Activated CD8-positive, alpha-beta memory T cell treated with anti-CD3 and anti-CD28 coated beads for 4 hours (primary cell): Measurements from ENCODE around the gene KDSR.

ENCODE experiments used
- DNase-seq, 2 donors: peaks; one replicate each; pipeline ENCODE4 v3.0.0-alpha.2; 2020; ENCODE audit warnings: low read depth in 2 of 2

Gene KDSR

GRCh38 chr18:63367053-63367953, at the start of gene KDSR:
KDSR (minus strand) TSS chr18:63367206; CDS start chr18:63367118, 88 bp downstream.
- peak; percentile 51 to 58 for DNase-seq

GRCh38 chr18:63412953-63413352, 45.9 kb upstream of the KDSR start:
- DNase-seq, result no peak

DNA sequence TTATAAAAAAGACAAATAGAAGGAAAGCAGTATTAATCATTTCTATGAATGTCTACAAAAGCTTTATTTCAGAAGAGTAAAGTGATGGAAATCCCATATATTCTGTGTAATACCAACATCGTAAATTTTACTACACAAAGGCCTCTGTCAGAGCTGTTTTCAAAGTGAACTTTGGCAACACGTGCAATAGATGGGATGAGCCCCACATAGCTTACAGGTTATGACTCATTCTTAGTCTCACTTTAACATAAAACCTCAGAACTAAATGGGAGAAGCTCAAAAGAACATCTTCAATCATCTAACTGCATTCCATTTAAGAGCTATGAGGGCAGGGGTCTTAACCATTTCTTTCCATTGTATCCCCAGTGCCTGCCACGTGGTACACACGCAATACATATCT, 43.8 kb upstream of the KDSR start:
- DNase-seq, result no peak

DNA sequence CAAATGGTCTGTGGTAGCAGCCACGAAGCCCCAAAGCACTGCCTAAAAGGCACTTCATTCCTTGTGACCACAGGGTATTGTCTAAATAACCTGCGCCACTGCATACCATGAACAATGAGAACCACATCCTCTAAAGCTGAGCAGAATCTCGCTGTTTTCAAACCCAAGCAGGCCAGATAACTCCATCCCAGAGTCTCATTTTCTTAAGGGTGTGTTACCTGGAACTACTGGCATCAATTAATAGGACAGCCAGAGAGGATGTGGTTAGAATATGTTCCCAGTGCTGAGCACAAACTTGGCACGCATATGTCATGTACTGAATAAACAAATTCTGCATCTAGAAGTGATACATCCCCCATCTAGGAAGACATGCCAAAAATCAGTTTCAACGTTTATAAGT, 42.3 kb upstream of the KDSR start:
- no peak for DNase-seq

- DNase-seq, result no peak
Measured at GRCh38 chr18:63407734-63408133, 40.7 kb upstream of the KDSR start.

GRCh38 chr18:63405986-63406385, 39.0 kb upstream of the KDSR start:
- no peak for DNase-seq

GRCh38 chr18:63402246-63403162, 35.5 kb upstream of the KDSR start:
- no peak for DNase-seq

GRCh38 chr18:63399300-63399699, 32.3 kb upstream of the KDSR start:
- no peak for DNase-seq

DNA sequence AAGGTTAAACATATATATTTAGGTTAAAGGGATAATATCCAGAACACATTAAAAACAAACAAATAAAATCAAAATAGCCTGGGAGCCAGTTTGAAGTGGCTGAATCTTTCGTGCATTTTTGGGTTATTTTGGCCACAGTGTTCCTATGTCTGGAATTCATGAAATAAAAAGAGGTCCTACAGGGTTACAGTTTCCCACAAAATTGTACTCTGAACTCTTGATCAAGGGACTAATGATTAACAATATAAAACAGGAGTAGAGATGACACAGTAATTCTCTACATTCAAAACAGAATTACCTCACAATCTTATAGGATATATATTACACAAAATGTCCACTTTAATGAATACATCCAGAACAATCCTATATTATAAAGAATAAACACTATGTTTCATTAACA, 30.3 kb upstream of the KDSR start:
- DNase-seq, result no peak

DNA sequence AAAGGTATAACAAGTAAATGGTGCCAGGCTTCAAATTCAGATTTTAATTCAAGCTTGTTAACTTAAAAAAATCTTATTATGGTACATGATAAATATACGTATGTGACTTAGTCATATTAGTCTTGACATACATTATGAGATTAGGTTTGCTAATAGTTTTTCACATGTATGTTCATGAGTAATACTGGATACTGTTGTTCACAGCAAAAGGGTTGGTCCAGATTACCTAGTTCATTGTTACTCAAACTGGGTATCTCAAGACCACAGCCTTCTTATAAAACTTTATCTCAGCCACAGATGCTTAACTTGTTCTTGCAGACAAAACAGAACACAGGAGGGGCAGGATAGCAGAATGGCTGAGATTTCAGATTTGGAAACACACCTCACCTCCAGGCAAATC, 28.5 kb upstream of the KDSR start:
- DNase-seq, result no peak

- no peak for DNase-seq
Measured at GRCh38 chr18:63394954-63395353, 27.9 kb upstream of the KDSR start.

DNA sequence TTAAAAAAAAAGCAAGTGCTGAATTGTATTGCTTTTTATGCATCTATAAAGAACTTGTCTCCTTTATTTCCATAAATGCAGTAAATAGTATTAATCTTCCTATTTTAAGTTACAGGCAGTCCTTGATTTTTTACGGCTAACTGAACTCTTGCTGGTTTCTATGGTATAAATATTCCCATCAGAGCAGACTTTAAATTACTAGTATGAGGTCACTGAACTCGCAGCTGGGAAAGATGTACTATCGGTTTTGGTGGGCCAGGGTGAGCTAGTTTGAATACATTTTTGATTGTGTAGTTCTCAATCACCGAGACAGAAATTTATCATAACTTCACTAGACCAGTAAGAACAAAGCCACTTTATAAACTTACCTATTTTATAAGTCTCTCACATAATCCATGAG, 20.9 kb upstream of the KDSR start:
- no peak for DNase-seq

- no peak for DNase-seq
Measured at GRCh38 chr18:63382843-63383242, 15.8 kb upstream of the KDSR start.

DNA sequence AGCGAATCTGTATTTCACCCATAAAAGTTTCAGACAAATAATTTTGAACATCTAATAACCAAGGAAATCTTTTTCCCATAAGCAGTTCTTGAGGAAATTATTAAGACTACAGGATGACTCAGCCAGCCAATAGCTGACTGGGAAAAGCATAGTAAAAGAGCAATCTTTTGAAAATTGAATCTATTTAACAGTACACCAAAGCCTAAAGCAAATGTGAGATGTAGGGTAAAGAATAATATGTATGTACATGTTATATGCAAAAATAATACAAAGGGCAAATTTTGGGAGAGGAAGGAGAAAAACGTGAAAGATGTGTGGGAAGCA, 12.6 kb upstream of the KDSR start:
- no peak for DNase-seq

DNA sequence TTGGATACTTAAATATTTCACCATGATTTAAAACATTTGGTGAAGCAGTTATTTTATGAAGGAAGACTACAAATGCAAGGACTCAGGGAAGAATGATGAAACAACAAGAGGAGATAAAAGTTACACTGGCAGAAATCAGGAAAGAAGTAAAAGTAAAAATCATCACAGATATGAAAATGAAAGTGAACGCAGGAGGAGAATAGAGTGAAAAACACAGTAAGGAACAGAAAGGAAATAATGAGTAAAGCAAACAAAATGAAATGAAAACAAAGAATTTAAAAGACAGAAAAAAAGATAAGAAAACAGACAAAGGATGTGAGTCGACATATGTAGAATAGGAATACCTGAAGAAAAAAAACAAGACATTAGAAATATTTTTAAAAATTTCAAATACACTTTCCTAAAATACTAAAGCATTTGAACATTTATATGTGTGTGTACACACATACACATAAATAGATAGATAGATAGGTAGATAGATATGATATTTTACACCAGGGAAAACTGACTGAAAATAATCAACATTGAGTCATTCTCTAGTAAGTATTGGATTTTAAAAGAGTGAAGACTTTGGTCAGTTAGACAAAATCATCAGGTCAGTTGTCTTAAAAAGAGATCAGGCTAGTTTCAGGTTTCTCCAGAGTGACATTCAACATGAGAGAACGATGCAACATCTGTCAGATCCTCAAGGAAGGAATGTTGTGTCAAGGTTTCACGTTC, 12.1 kb upstream of the KDSR start:
- no peak for DNase-seq

- no peak for DNase-seq
Measured at GRCh38 chr18:63377275-63377980, 10.4 kb upstream of the KDSR start.

- no peak for DNase-seq
Measured at GRCh38 chr18:63376538-63376937, 9.5 kb upstream of the KDSR start.

- no peak for DNase-seq
Measured at GRCh38 chr18:63374540-63374939, 7.5 kb upstream of the KDSR start.

GRCh38 chr18:63373161-63373560, 6.2 kb upstream of the KDSR start:
- no peak for DNase-seq

GRCh38 chr18:63368611-63369010, 1.6 kb upstream of the KDSR start:
- DNase-seq, result no peak

DNA sequence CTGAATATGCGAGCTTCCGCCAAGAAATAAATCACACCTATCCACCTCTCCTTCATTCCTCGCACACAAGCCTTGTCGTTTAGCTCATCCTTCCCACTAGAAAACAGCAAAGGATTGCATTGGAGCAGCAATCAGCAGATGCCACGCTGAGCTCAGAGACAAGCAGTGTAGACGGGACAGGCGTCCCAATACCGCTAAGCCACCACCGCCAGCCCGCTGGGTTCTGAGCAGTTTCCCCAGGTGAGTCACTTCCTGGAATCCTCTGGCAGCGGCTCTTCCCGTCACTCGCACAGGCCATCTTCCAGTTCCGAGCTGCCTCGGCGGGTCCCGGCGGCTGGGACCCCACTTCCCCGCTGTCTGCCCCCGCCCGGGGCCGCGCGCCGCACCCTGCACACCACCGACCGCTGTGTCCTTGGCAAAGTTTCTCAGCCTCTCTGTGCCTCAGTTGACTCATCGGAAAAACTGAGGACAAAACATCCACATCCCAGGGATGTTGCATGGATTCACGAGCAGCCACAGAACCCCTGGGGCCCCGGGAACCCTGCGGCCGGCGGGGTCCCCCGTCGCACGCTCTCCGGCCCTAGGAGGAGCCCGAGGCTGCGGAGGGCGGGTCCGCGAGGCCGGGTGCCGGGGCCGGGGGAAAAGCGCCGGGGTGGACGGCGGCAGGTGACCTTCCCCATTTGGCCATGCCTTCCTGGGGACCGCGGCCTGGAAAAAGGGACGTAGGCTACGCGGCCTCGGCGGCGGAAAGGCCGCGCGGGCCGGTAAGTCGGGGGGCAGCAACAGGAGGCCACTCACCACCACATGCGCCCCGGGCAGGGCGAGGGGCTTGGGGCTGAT, 573 bp downstream of the KDSR start:
- peak; percentile 41 to 56 for DNase-seq
